ENCODE results near the gene PATJ. TPM values are rescaled to one million over a fixed set of nuclear protein-coding genes. Genes with fewer than 3 reads are reported as not detected.

Gene PATJ
- total RNA-seq, 2 donors from 2014 or later, result 37.9 to 72.1 TPM

GRCh38 chr1:62188111-62188510, 445.8 kb downstream of the PATJ start:
- no peak for TF ChIP-seq CTCF (IDR thresholded peaks at IDR 0.05)
- Histone ChIP-seq H3K9me3 (no peaks in the 10 kb centered on the region), H3K27me3 (no peaks in the 10 kb centered on the region), H3K27ac (no peak overlapping the region), H3K36me3 (no peaks in the 10 kb centered on the region), H3K4me3 (no peak overlapping the region), H3K4me1 (no peaks in the 10 kb centered on the region)
- peak; percentile 26 for DNase-seq (ENCODE audit: low spot score)

- H3K36me3 ChIP-seq, result no peaks in the 10 kb centered on the region
- no peak within 1 kb of the TSS for H3K27ac ChIP-seq
- no peaks in the 10 kb centered on the region for H3K4me1 ChIP-seq
- no peak within 1 kb of the TSS for H3K4me3 ChIP-seq
- H3K27me3 ChIP-seq, result peaks cover 3 to 20% of the 10 kb centered on the region in 2 donors
- TF ChIP-seq CTCF (IDR thresholded peaks at IDR 0.05), result no peak
- no peaks in the 10 kb centered on the region for H3K9me3 ChIP-seq
- no peak for DNase-seq (ENCODE audit: low spot score)
These were observed 452.6 kb downstream of the PATJ start, which contains the start of gene L1TD1 for GRCh38 chr1:62194651-62195544. L1TD1 (plus strand) TSS chr1:62194849; CDS start chr1:62206629, 11,780 bp downstream.

GRCh38 chr1:62196086-62196690, 453.9 kb downstream of the PATJ start:
- no peak for DNase-seq (ENCODE audit: low spot score)
- Histone ChIP-seq H3K36me3 (no peaks in the 10 kb centered on the region), H3K4me1 (no peaks in the 10 kb centered on the region), H3K27me3 (peaks cover 3 to 20% of the 10 kb centered on the region in 2 donors), H3K27ac (no peak overlapping the region), H3K9me3 (no peaks in the 10 kb centered on the region), H3K4me3 (no peak overlapping the region)
- no peak for TF ChIP-seq CTCF (IDR thresholded peaks at IDR 0.05)

- Histone ChIP-seq H3K4me1 (no peaks in the 10 kb centered on the region), H3K27ac (no peak overlapping the region), H3K36me3 (no peaks in the 10 kb centered on the region), H3K27me3 (peaks cover 3 to 20% of the 10 kb centered on the region in 2 donors), H3K4me3 (no peak overlapping the region), H3K9me3 (no peaks in the 10 kb centered on the region)
- TF ChIP-seq CTCF (IDR thresholded peaks at IDR 0.05), result no peak
- no peak for DNase-seq (ENCODE audit: low spot score)
These were observed 455.9 kb downstream of the PATJ start for GRCh38 chr1:62198069-62198780.

GRCh38 chr1:62198781-62199125, 456.5 kb downstream of the PATJ start:
- no peak for TF ChIP-seq CTCF (IDR thresholded peaks at IDR 0.05)
- Histone ChIP-seq H3K4me1 (no peaks in the 10 kb centered on the region), H3K27me3 (peaks cover 3 to 20% of the 10 kb centered on the region in 2 donors), H3K4me3 (no peak overlapping the region), H3K9me3 (no peaks in the 10 kb centered on the region), H3K36me3 (no peaks in the 10 kb centered on the region), H3K27ac (no peak overlapping the region)
- no peak for DNase-seq (ENCODE audit: low spot score)
